GM12878 (cell line): ENCODE results near the gene GJA1.

Experiments used
- CEBPB ChIP-seq, 2 experiments: fragments of 150-350 bp in 1 of 2; IDR thresholded peaks; 2 replicates each; pipeline ENCODE4 v1.6.1; 2012 to 2014; ENCODE audit warnings: low read depth in 2 of 2, low read length in 2 of 2, borderline replicate concordance in 1 of 2, inconsistent platforms in 1 of 2
- CTCF ChIP-seq, 3 experiments: IDR thresholded peaks in 2 of 3; conservative IDR thresholded peaks in 1 of 3; 2 replicates each; pipeline ENCODE4 v1.5.1; 2011; ENCODE audit warnings: low read depth in 3 of 3, low read length in 3 of 3, mild to moderate bottlenecking in 3 of 3, control low read depth in 2 of 3, moderate library complexity in 2 of 3, inconsistent platforms in 1 of 3, mixed read lengths in 1 of 3; ENCODE audit not compliant: control insufficient read depth in 2 of 3, insufficient read depth in 1 of 3; ENCODE audit errors: extremely low read depth in 1 of 3
- EGR1 ChIP-seq, 2 experiments: IDR thresholded peaks; 1 replicate in 1 of 2; 2 replicates in 1 of 2; pipeline ENCODE4 v1.6.1; 2011 to 2012; ENCODE audit warnings: low read depth in 2 of 2, low read length in 2 of 2, borderline replicate concordance in 1 of 2, mild to moderate bottlenecking in 1 of 2, moderate library complexity in 1 of 2
- NFXL1 ChIP-seq: fragments of 450-650 bp; IDR thresholded peaks from 2 replicates; pipeline ENCODE4 v1.6.1; 2017; ENCODE audit warnings: antibody characterized with exemption, mild to moderate bottlenecking, borderline replicate concordance
- PAX5 ChIP-seq: IDR thresholded peaks from 2 replicates; pipeline ENCODE4 v1.6.1; 2011; ENCODE audit warnings: low read depth, low read length, borderline replicate concordance
- POLR2AphosphoS5 ChIP-seq: IDR thresholded peaks from 2 replicates; pipeline ENCODE4 v1.6.1; 2011; ENCODE audit warnings: mild to moderate bottlenecking, low read length, inconsistent platforms
- USF1 ChIP-seq: IDR thresholded peaks from 2 replicates; pipeline ENCODE4 v1.6.1; 2011; ENCODE audit warnings: borderline replicate concordance, low read depth, mild to moderate bottlenecking, moderate library complexity, mixed read lengths, low read length; ENCODE audit not compliant: insufficient read depth; ENCODE audit errors: extremely low read length
- USF2 ChIP-seq: IDR thresholded peaks from 2 replicates; pipeline ENCODE4 v1.6.1; 2011; ENCODE audit warnings: low read depth, low read length, improper control_type of control experiment, borderline replicate concordance

- TF ChIP-seq EGR1 (IDR thresholded peaks at IDR 0.05; ENCODE audit: borderline replicate concordance in 1 of 2, low read depth in 2 of 2, low read length in 2 of 2) (no peak), NFXL1 (no peak), CTCF (IDR thresholded peaks at IDR 0.05 in 2 of 3, conservative IDR thresholded peaks at IDR 0.05 in 1 of 3; ENCODE audit: control insufficient read depth in 2 of 3, extremely low read depth in 1 of 3, insufficient read depth in 1 of 3, low read depth in 3 of 3, low read length in 3 of 3) (no peak), POLR2AphosphoS5 (no peak), CEBPB (IDR thresholded peaks at IDR 0.05; ENCODE audit: borderline replicate concordance in 1 of 2, low read depth in 2 of 2, low read length in 2 of 2) (no peak), USF2 (no peak), USF1 (no peak), PAX5 (no peak)
Measured at GRCh38 chr6:121399966-121400365, 35.5 kb upstream of the GJA1 start.
